Right lobe of liver (tissue), 6 donors: Measurements from ENCODE around the gene FGF14. TPM values are rescaled to one million over a fixed set of nuclear protein-coding genes. Genes with fewer than 3 reads are reported as not detected.

Experiments
- ATAC-seq, 4 donors: fragments of 200-7000 bp; cut with Tn5 transposase; one replicate each; pipeline ENCODE4 v1.9.1; 2020; ENCODE audit warnings: mild to moderate bottlenecking in 4 of 4, moderate library complexity in 4 of 4
- DNase-seq, 3 donors: peaks; one replicate each; pipeline ENCODE4 v3.0.0-alpha.2; 2020
- H3K27ac ChIP-seq, 3 donors: fragments of 200-600 bp; one replicate each; pipeline ENCODE4 v1.8.0; 2022
- H3K27me3 ChIP-seq, 2 donors: fragments of 200-600 bp; one replicate each; pipeline ENCODE4 v1.8.0; 2022
- H3K36me3 ChIP-seq, 4 donors: fragments of 200-600 bp; sonication (generic) in 1 of 4; one replicate each; pipeline versions ENCODE4 v1.5.1 to v1.8.0; 2017 to 2022; ENCODE audit warnings: control low read depth in 1 of 4
- H3K4me1 ChIP-seq, 4 donors: fragments of 200-600 bp; sonication (generic) in 1 of 4; one replicate each; pipeline versions ENCODE4 v1.5.1 to v1.8.0; 2017 to 2022; ENCODE audit warnings: control low read depth in 1 of 4
- H3K4me3 ChIP-seq, 3 donors: fragments of 200-600 bp; one replicate each; pipeline ENCODE4 v1.8.0; 2022
- H3K9me3 ChIP-seq, 4 donors: fragments of 200-600 bp; sonication (generic) in 1 of 4; one replicate each; pipeline versions ENCODE4 v1.5.1 to v1.8.0; 2017 to 2022; ENCODE audit warnings: control low read depth in 1 of 4
- POLR2A ChIP-seq: fragments of 450-650 bp; IDR thresholded peaks from one replicate; pipeline ENCODE4 v1.6.1; 2017; ENCODE audit warnings: antibody characterized with exemption, mild to moderate bottlenecking
- WGBS: methylation state at CpG from one replicate; pipeline ENCODE4 v1.1.6; 2018; ENCODE audit warnings: low coverage, low lambda C conversion rate; ENCODE audit not compliant: insufficient coverage; ENCODE audit errors: missing lambda C conversion rate; 5-methylcytosine and 5-hydroxymethylcytosine counted together
- intact Hi-C, 2 donors: fragments of 100-400 bp; cut with DNase I; formaldehyde crosslinking; loops; one replicate each; pipeline versions ENCODE4 v1.11.2 to v1.14.1; 2022
- total RNA-seq, 6 experiments: library from RNA; depleted of rRNA in 2 of 6; stranded (reverse); fragments of >200 nt in 2 of 6; fragmentation: NEBNext Ultra II Directional in 3 of 6; extraction: Animal tissue kit (Norgen Biotek cat#: 25700) in 3 of 6; gene quantifications; one replicate each; pipeline versions ENCODE4 v1.1.0 to v1.2.4, GENCODE V29; 2016 to 2023
- TF ChIP-seq, protein P1 (sequence below), 4 donors: fragments of 200-600 bp in 3 of 4; fragments of 450-650 bp in 1 of 4; IDR thresholded peaks; one replicate each; pipeline versions ENCODE4 v1.5.1 to v1.8.0; 2016 to 2022; ENCODE audit warnings: antibody characterized with exemption in 4 of 4, mild to moderate bottlenecking in 2 of 4
- donor health status: DM: no; HTN: yes; CAD: no.
- donor health status: DM: no; HTN: no; CAD: no.
- donor health status: DM: no; HTN: no; CAD: no.
- donor health status: DM: no; HTN: yes; CAD: no.
- donor health status: DM: no; HTN: yes; CAD: no.

FGF14 gene
- total RNA-seq, 6 experiments from 2014 or later = 0.42 to 6.3 (median 1.2) TPM

GRCh38 chr13:102226591-102226990, 175.3 kb downstream of the FGF14 start:
- no peak overlapping the region for H3K4me3 ChIP-seq
- no peaks in the 10 kb centered on the region for H3K36me3 ChIP-seq
- no peak overlapping the region for H3K27ac ChIP-seq
- ATAC-seq (no peak), DNase-seq (no peak)
- 79% methylated on average over 1 of the region's 1 CpG for WGBS
- no peak for TF ChIP-seq POLR2A
- TF ChIP-seq, protein P1, sequence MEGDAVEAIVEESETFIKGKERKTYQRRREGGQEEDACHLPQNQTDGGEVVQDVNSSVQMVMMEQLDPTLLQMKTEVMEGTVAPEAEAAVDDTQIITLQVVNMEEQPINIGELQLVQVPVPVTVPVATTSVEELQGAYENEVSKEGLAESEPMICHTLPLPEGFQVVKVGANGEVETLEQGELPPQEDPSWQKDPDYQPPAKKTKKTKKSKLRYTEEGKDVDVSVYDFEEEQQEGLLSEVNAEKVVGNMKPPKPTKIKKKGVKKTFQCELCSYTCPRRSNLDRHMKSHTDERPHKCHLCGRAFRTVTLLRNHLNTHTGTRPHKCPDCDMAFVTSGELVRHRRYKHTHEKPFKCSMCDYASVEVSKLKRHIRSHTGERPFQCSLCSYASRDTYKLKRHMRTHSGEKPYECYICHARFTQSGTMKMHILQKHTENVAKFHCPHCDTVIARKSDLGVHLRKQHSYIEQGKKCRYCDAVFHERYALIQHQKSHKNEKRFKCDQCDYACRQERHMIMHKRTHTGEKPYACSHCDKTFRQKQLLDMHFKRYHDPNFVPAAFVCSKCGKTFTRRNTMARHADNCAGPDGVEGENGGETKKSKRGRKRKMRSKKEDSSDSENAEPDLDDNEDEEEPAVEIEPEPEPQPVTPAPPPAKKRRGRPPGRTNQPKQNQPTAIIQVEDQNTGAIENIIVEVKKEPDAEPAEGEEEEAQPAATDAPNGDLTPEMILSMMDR (IDR thresholded peaks at IDR 0.05) = no peak
- intact Hi-C loops = no loop called here
- no peaks in the 10 kb centered on the region for H3K27me3 ChIP-seq
- H3K4me1 ChIP-seq = peaks cover 0 to 4% (median 0%) of the 10 kb centered on the region in 4 donors
- no peaks in the 10 kb centered on the region for H3K9me3 ChIP-seq

DNA sequence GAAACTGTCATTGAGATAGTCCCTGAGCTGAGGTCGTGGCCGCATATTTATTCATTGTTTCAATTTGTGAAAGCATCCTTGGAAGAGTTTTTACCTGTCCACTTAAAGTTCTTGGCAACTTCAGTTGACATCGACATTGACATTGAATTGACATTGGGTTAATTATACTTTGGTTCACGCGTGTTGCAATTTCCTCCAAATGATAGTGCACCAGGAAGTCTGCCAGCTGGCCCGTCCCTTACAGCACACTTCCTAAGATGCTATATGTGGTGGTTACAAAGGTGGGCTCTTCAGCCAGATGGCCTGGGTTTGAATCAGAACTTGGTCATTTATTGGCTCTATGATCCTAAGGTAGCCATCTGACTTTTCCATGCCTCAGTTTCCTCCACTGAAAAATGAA, 176.0 kb downstream of the FGF14 start:
- no peak for TF ChIP-seq POLR2A
- TF ChIP-seq, protein P1 (IDR thresholded peaks at IDR 0.05) = no peak
- peak; percentile 73 to 92 (median 90) for ATAC-seq
- H3K27me3 ChIP-seq = no peaks in the 10 kb centered on the region
- no peak overlapping the region for H3K4me3 ChIP-seq
- H3K27ac ChIP-seq = no peak overlapping the region
- intact Hi-C loops = no loop called here
- H3K36me3 ChIP-seq = no peaks in the 10 kb centered on the region
- WGBS = 20% methylated on average over 6 of the region's 6 CpGs
- no peaks in the 10 kb centered on the region for H3K9me3 ChIP-seq
- H3K4me1 ChIP-seq = peaks cover 0 to 4% (median 0%) of the 10 kb centered on the region in 4 donors
- peak; percentile 52 to 62 (median 59) for DNase-seq

GRCh38 chr13:102220681-102221228, 181.1 kb downstream of the FGF14 start:
- TF ChIP-seq, protein P1 (IDR thresholded peaks at IDR 0.05) = no peak
- TF ChIP-seq POLR2A = no peak
- 65% methylated on average over 5 of the region's 5 CpGs for WGBS
- ATAC-seq (no peak), DNase-seq (no peak)
- Histone ChIP-seq H3K27me3 (no peaks in the 10 kb centered on the region), H3K4me1 (no peaks in the 10 kb centered on the region), H3K4me3 (no peak overlapping the region), H3K9me3 (no peaks in the 10 kb centered on the region), H3K36me3 (no peaks in the 10 kb centered on the region), H3K27ac (no peak overlapping the region)
- intact Hi-C loops = no loop called here

- intact Hi-C loops = no loop called here
- Histone ChIP-seq H3K27ac (no peak overlapping the region), H3K4me3 (no peak overlapping the region), H3K9me3 (no peaks in the 10 kb centered on the region), H3K4me1 (no peaks in the 10 kb centered on the region), H3K27me3 (no peaks in the 10 kb centered on the region), H3K36me3 (no peaks in the 10 kb centered on the region)
- ATAC-seq (no peak), DNase-seq (no peak)
- TF ChIP-seq, protein P1 (IDR thresholded peaks at IDR 0.05) = no peak
- TF ChIP-seq POLR2A = no peak
Observed at GRCh38 chr13:102214956-102215355, 186.9 kb downstream of the FGF14 start.

GRCh38 chr13:102212729-102213128, 189.1 kb downstream of the FGF14 start:
- H3K9me3 ChIP-seq = no peaks in the 10 kb centered on the region
- ATAC-seq = peak in 1 of 4 donors; percentile 35
- WGBS = 54% methylated on average over 3 of the region's 3 CpGs
- H3K36me3 ChIP-seq = no peaks in the 10 kb centered on the region
- H3K4me3 ChIP-seq = no peak overlapping the region
- H3K27ac ChIP-seq = no peak overlapping the region
- no peaks in the 10 kb centered on the region for H3K4me1 ChIP-seq
- TF ChIP-seq, protein P1 (IDR thresholded peaks at IDR 0.05) = no peak
- no peak for TF ChIP-seq POLR2A
- DNase-seq = no peak
- H3K27me3 ChIP-seq = no peaks in the 10 kb centered on the region
- intact Hi-C loops = no loop called here
